Measurements from ENCODE around the gene STK11IP.

The STK11IP gene

DNA sequence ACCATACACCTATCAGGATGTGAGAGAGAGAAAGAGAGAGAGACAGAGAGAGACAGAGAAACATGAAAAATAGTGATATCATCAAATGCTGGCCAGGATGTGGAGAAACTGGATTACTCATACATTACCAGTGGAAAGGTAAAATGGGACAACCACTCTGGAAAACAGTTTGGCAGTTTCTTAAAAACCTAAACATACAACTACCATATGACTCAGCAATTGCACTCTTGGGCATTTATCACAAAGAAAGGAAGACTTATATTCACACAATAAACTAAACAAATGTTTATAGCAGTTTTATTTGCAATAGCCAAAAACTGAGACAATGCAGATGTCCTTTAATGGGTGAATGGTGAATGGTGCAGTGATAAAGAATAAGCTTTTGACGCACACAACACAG is 58.9 kb downstream of the STK11IP start:
- no peak for DNase-seq (ENCODE audit: low spot score)

DNA sequence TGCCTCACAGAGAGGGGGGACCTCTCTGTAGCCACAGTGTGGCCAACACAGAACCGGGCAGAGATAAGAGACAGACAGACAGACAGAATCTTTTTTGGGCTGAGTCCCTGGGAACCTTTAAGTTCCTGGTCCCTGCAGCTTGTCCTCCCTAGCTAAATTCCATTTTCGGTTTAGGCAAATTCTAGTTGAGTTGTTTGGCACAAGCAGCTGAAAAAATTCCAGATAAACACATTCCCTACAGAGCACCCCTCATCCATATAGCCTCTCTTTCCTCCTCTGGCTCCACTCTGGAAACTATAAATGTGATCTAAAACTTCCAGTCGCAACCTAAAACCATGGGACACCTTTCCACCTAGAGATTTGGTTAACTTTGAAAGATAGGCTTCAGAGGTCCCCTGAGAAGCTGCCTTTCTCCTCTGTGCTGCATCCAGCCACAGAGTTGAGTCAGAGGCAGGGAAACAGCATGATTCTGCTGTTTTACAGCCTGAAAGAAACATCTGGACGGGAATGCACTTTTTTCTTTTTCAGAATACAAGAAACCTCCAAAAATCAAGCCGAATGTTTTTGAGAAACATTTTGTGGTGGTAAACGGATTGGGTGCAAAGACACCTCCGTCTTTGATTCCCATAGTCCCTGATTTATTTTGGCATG is 60.7 kb downstream of the STK11IP start:
- DNase-seq (ENCODE audit: low spot score) = no peak

DNA sequence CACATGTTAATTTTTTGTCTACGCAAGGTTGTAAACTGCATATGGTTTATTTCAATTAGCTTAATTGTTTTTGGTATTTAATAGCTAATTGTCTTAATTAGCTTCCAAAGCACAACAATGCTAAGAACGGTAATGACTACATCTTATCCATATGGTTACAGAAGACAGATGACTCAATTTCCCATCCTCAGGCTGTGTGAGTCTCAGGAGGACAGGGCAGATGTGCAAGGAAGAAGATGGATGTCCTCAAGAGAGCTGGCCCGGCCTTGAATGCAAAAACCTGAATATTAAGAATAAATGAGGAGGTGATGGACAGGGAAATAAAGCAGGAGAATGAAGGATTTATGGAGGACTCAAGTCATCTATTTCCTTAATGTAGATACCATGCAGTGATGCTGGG is 61.2 kb downstream of the STK11IP start:
- no peak for DNase-seq (ENCODE audit: low spot score)

DNA sequence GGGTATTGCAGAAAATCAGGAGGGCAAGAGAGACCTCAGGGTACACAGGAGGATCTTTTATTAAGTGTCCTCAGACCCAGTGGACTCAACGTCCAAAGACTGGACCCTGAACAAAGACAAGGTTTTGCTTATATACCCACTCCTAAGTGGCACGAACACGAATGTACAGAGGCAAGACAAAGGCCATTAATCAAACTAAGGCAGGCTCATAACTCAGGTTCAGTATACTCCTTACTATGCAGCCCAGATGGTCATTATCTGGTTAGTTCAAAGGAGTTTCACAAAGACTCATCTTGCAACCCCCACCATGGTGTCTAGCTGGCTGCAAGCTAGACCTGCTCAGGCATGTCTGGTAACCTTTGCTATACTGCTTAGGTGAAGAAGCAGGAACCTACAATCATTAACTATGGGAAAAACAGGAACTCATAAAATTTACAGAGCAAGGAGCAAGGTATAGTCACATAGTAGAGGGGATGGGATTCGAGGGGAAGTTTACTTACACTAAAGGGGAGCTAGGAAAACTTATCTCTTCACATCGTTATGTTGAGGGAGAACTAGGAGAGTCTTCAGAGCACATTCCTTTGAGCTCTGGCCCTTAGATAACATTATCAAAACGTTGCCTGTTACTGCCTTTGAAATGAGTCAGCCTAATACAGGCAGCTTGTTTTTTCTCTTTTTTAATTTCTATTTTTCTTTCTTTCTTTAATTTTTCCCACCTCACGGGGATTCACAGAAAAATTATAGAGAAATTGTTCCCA is 63.7 kb downstream of the STK11IP start:
- DNase-seq (ENCODE audit: low spot score) = no peak

DNA sequence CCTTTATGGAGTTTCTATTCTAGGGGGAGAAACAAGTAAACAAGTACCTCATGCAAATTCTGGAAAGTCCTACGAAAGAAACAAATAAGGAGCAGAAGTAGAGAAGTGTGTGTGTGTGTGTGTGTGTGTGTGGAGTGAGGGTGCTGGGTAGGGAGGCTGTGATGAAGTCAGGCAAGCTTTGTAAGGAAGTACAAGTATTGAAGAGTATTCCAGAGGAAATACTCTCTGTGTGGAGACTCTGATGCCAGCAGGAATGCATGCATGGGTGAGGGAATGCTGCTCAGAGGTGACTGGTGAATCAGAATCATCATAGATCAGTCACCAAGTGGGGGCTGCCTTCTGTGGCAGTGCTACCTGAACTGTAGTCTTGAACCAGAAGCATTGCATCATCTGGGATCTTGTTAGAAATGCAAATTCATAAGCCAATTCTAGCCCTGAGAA is 64.3 kb downstream of the STK11IP start:
- no peak for DNase-seq (ENCODE audit: low spot score)

DNA sequence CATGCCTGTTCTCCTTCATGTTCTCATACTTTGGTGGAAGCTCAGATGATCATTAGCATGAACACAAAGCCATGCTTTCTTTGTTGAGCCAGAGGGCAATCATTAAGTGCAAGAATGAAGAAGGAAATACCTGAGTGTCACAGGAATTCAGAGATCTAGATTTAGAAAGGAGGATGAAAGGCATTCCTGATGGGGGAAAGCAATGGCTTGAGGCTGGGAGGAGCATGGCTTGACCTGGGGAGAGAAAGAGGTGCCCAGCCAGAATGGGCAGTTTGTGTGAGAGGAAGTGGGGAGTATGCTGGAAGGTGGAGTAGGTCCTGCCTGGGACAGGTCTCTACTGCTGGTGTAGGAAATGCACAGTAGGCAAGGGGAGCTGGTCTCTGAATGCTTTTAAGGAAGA is 64.9 kb downstream of the STK11IP start:
- DNase-seq (ENCODE audit: low spot score) = no peak

DNA sequence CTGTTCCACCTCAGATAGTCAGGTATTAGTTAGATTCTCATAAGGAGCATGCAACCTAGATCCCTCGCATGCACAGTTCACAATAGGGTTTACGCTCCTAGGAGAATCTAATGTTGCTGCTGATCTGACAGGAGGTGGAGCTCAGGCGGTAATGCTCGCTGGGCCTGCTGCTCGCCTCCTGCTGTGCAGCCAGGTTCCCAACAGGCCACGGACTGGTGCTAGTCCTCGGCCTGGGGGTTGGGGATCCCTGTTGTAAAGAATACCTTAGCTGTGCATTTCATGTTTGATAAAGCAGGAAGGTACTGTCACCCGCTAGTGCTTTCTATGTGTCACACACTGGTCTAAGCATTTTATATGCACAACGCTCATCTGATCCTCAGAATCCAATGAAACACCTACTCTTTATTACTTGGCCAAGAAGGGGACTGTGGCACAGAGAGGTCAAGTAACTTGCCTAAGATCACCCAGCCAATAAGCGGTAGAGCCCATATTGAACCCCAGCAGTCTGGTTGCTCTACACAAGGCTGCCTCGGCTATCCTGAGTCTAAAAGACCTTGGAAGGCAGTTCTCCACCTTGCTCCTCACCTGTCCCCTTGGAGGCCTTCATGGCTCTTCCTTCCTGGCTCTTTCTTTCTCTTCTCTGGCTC is 65.6 kb downstream of the STK11IP start:
- DNase-seq (ENCODE audit: low spot score) = no peak

DNA sequence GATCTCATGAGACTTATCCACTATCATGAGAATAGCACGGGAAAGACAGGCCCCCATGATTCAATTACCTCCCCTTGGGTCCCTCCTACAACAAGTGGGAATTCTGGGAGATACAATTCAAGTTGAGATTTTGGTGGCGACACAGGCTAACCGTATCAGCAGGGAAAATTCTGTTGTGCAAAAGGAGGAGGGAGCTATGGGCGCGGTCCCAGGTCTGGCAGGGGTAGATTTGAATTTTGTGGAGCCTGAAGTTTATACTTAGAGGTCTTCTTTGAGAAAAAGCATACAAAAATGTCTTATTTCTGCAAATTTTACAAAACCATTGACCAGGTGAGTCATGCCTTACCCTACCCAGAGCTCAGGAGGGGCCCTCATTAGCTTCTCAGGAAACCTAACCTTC is 66.4 kb downstream of the STK11IP start:
- no peak for DNase-seq (ENCODE audit: low spot score)

DNA sequence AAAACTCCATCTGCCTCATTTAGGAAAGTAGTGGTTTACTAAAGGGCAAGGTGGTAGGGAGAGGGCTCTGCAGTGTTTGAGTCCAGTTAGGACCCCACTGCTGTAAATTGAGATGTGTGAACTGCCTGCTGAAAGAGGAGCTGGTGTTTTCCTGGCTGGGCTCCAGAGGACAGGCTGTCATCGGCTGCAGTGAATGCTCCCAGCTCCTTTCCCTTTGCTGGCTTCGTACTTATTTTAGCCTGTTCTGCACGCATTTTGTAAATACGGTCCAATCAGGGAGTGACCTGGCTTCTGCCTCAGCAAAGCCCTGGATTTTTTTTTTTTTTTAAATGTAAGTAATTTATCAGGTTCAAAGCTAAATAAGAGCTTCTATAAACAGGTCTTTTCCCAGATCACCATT is 67.3 kb downstream of the STK11IP start:
- DNase-seq (ENCODE audit: low spot score) = no peak

DNA sequence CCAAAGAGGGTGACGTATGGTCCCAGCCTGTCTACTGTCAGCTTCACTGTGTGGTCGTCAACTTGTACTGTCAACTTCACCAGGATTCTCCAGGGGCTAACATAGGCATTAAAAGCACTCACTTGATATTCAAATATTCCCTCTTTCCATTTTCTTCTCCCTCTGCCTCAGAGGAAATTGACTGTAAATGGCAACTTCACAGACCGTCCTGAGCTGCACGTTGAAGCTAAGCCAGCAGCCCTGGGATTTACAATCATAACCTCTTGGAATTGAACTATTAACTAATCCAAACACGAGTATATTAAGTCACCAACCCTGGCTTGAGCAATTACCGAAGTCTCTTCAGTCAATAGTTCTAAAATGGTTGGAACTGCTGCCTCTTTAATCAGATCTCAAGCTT is 68.3 kb downstream of the STK11IP start:
- no peak for DNase-seq (ENCODE audit: low spot score)

Data from cerebellar cortex (tissue), 1 donor.